HG03439 (cell line): ENCODE results near the gene YPEL5.

Experiments
- ATAC-seq: cut with Tn5 transposase; IDR thresholded peaks from one replicate; pipeline ENCODE4 v1.9.1; 2021; ENCODE audit warnings: mild to moderate bottlenecking, moderate library complexity; ENCODE audit not compliant: unreplicated experiment

Gene YPEL5

DNA sequence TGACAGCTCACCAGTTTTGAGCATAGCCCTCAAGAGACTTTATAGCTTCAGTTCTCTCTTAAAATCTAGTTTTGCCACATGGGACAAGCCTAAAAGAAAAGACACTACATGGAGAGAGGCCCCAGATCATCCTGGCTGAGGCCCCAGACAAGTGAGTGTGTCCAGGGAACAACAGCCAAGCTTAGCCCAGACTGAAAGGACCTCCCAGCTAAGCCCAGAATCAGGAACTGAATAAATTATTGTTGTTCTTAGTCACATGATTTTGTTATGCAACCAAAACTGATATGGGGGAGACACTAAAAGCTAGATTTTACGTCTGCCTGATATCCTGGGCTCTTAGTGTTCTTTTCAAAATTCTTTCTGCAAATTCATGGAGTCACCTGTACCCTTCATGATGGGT lies 55.2 kb downstream of the YPEL5 start:
- ATAC-seq = no peak

DNA sequence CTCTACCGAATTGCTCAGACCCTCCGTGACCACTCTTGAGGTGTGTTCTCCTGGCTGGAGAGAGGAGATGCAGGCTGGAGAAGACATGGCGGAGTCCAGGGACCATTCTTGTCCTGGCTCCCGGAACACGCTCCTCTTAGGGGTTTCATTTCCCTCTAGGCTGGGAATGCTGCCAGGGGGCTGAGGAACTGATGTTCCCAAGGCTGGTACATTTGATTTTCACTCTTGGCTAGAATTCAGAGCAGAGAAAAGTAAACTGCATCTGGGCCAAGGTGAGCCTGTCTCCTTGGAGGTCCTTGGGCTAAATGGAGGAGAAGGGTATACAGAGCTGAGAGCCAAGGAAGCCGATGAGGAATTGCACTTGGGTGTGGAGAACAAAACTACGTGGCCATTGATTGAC lies 56.3 kb downstream of the YPEL5 start:
- no peak for ATAC-seq

GRCh38 chr2:30204281-30204680 lies 57.5 kb downstream of the YPEL5 start:
- no peak for ATAC-seq

- no peak for ATAC-seq
Measured at GRCh38 chr2:30205456-30205855, 58.6 kb downstream of the YPEL5 start.

DNA sequence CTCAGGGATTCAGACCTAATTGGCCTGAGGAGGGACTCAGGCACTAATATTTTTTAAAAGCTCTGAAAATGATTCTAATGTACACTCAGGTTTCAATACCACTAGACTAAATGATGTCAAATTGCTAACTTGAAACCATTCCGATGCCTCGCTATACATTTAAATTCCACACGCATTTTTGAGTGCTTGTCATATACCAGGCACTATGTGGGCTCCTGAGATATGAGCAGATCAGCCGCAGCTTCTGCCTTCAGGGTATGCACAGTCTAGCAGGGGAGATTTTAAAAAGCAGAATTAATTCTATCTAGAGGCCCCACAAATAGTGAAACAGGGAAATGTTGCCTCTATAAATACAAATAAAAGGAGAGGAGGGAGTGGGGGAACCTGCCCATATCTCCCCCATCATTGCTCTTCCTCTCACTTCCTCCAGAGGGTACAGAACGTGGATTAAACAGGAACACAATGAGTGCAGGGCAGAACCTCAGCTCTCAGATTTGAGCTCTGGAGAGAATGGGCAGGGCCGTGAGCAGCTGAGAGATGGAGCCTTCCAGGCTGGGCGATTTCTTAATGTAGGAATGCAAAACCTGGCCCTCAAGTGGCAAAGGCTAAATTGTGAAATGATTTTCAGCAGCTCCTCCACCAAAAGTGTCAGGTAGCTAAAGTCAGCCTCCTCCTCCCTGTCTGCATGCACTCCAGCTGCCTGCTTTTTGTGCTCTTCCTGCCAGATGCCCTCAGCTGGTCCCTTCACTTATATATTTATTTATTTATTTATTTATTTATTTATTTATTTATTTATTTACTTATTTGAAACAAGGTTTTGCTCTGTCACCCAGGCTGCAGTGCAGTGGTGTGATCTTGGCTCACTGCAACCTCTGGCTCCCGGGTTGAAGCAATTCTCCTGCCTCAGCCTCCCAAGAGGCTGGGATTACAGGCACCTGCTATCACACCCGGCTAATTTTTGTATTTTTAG lies 59.9 kb downstream of the YPEL5 start:
- no peak for ATAC-seq

DNA sequence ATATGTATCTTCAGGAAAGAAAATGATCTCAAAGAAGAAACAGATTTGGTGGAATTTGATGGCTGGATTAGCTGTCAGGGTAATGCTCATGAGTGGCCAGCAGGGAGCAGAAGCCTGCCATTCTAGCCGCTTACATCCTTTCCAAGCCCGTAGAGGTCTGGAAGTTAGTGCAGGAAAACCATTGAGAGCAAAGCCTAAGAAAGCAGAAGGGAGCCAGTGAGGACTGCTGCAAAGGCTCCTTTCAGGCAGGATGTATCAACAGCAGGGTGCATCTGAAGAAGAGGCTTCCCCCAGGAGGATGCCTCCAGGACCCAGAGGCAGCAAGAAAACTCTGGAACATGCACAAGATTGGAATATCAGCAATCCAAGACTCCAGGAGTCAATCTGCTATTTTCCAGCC lies 61.6 kb downstream of the YPEL5 start:
- ATAC-seq = no peak

GRCh38 chr2:30209227-30209626 lies 62.4 kb downstream of the YPEL5 start:
- ATAC-seq = no peak
